NCI-H187 (cell line): Measurements from ENCODE around the gene GLT8D1.
"Not testable (repeated sequence)": the region's sequence is repeated elsewhere in the genome, so short reads cannot be mapped to it uniquely, and the experiment has no call there.

Source experiments
- DNase-seq, 2 experiments: peaks; one replicate each; lab custom pipeline; 2025; lab: John Stamatoyannopoulos, UW

The GLT8D1 gene, protein sequence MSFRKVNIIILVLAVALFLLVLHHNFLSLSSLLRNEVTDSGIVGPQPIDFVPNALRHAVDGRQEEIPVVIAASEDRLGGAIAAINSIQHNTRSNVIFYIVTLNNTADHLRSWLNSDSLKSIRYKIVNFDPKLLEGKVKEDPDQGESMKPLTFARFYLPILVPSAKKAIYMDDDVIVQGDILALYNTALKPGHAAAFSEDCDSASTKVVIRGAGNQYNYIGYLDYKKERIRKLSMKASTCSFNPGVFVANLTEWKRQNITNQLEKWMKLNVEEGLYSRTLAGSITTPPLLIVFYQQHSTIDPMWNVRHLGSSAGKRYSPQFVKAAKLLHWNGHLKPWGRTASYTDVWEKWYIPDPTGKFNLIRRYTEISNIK

DNA sequence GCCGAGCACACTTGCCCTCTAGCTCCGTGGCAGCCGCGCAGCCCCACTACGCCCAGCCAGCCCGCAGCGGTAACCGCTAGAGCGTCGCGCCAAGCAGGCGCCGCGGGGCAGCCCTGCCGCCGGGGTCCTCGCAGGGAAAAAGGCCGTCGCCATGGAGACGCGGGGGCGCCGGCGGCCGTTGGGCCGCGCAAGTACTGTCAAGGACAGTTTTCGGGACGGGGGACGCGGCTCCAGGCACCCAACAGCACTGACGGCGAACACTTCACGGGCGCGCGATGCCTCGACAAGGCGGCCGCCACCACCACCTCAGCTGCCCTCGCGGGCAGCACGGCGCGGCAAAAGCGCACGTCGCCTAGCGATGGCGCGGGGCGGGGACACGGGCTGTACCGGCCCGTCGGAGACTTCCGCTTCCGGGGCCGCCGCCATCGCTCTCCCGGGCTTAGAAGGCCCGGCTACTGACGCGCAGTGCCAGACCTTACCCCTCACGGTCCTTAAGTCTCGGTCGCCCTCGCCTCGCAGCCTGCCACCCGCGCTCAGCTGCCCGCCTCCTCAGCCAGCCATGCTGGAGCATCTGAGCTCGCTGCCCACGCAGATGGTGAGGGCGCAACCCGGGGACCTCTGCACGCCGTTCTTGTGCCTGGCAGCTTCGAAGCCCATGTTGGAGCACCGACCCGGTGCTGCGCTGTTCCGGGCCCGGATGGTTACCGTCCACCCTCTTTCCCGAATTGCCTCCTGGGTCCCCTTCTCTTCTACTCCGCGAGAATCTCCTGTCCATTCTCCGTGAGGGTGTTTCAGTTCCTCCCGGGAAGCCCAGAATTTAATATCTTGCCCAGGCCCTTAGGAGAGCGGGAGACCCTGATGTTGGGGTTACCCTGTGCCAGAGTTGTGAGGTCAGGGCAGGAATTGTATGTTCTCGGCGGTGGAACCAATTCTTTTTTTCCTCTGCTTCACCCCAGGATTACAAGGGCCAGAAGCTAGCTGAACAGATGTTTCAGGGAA lies at the start of gene GLT8D1, which contains the start of gene SPCS1:
GLT8D1 (minus strand) TSS at position 104 of the 999 bp plus-strand sequence. CDS start 5,331 bp downstream, outside the sequence.
SPCS1 (plus strand) TSS at position 419 of the 999 bp plus-strand sequence; CDS start at position 560, 141 bp downstream.
- DNase-seq = peak; percentile 33 to 47

DNA sequence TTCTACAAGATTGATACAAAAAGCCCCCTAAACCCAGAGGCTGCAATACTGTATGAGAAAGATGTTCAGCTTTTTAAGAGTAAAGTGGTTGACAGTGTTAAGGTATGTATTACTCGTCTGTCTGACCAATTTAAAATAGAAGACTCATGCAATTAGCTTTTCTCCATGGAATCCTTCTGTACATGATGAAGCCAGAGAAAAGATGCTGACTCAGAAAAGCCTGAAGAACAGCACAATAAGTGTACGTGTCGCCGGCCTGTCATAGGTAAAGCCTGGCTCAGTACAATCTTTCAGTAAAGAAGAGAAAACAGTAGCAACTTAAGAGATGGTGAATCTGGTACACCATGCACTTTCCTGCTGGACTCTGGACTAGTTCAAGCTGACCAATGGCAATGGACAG lies 48.8 kb upstream of the GLT8D1 start:
- no peak for DNase-seq

DNA sequence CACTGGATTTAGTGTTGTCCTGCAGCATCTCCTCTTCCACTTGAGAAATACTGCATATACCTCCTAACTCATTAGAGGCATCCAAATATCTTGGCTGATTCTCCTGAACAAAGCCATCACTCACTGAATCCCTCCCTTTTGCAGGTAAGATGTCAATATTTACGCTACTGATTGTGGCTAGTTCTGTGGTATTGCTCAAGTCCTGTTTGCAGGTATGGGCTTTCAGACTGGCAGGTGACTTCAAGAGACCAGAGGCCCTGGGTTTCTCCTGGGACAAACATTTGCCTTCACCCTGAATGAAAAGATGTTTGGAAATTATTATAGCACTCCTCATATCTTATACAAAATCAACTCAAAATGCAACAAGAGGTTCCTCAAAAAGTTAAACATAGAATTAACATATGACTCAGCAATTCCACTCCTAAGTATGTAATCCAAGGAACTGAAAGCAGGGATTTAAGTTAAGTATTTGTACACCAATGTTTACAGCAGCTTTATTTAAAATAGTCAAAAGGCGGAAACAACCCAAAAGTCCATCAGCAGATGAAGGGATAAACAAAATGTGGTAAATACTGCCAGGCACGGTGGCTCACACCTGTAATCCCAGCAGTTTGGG lies 46.6 kb upstream of the GLT8D1 start:
- DNase-seq = no peak

DNA sequence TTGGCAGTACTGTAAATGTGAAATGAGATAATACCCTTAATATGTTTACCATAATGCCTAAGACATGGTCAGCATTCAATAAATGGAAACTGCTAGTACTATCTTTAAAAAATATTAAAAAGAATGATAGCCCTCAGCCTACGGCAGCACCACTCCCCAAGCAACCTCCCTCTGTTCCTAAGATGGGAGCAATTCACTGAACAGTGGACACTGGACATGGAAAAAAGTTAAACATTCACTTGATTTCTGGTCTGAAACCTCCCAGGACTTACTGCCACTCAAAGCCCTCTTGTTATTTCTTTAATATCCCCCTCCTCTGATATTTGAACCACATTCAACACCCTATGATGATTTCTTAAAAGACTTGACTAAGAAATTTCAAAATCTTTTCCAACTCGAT lies 38.1 kb upstream of the GLT8D1 start:
- no peak for DNase-seq

DNA sequence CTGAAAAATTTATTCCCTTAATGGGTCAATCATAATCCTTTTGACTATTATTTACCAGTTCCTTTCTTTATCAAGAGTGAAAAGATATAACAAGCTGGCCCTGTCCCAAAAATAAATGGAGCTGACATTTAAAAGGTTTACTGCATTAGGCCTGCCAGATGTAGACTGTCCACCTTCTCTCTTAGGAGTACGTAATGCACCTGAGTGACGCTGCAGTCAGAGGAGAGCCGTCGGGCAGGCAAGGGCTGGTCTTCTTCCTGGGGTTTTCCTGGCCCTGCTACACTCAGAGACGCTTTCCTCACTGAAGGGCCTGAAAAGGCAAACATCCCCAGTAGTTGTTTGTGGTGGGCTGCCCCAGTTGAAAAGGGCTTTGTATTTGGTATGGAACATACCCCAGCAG lies 37.6 kb upstream of the GLT8D1 start:
- no peak for DNase-seq

DNA sequence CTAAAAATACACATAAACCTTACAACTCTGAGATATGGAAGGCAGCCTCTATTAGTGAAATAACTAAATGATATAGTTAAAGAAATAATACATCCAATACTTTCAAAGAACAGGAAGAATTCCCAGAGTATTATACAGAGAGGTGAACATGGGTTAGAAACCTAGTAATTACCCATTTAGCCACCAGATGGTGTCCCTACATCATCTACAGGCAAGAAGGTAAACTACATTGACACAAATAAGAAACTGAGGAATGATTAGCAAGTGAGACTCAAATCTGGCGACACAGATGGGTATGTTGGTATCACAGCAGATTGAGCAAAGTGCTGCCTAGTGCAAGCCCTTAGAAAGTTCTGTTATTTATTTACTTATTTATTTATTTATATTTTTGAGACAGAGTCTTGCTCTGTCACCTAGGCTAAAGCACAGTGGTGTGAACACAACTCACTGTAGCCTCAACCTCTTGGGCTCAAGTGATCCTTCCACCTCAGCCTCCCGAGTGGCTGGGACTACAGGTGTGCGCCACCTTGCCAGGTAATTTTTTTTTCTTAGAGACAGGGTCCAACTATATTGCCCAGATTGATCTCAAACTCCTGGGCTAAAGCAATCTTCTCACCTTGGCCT lies 36.9 kb upstream of the GLT8D1 start:
- DNase-seq = no peak

DNA sequence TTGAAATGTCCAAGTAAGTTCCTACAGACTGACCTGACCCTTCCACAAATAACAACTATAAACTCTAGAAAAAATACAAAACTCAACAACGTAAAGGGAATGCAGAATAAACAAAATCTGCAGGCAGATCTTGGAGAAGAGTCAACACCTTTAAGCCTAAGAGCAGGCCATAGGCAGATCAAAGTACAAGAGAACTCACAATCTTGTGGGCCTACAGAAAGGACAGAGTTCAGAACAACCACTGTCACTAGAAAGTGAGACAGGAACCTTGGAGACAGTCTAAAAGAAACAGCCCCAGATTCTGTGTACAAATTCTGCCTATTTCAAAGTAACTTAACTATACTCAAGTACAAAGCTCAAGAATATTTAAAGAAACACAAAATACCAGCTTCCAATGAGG lies 34.1 kb upstream of the GLT8D1 start:
- no peak for DNase-seq

DNA sequence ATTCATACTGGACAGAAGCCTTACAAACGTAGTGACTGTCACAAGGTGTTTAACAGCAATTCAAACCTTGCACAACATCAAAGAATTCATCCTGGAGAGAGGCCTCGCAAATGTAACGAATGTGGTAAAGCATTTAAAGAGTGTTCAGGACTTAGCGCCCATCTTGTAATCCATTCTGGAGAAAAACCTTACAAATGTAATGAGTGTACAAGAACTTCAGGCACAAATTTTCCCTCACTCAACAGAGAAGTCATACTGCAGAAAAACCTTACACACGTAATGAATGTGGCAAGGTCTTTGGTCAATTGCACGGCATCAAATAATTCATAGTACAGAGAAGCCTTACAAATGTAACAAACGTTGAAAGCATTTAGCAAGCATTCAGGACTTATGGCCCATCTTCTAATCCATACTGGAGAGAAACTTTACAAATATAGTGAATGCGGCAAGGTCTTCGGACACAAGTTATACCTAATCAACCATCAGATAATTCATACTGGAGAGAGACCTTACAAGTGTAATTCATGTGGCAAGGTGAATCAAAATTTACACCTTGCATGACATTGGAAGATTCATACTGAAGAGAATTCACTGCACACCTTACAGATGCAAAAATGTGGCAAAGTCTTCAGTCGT lies 27.8 kb upstream of the GLT8D1 start:
- no peak for DNase-seq

DNA sequence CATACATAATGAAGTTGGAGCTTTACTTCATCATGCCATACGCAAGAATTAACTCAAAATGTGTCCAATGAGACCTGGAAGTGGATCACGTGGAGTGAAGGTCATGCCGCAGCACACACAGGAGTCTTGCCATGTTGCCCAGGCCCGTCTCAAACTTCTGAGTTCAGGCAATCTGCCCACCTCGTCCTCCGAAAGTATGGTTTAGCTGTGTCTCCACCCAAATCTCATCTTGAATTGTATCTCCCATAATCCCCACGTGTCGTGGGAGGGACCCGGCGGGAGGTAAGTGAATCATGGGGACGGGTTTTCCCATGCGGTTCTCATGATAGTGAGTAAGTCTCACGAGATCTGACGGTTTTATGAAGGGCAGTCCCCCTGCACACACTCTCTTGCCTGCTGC lies 26.0 kb upstream of the GLT8D1 start:
- no peak for DNase-seq

DNA sequence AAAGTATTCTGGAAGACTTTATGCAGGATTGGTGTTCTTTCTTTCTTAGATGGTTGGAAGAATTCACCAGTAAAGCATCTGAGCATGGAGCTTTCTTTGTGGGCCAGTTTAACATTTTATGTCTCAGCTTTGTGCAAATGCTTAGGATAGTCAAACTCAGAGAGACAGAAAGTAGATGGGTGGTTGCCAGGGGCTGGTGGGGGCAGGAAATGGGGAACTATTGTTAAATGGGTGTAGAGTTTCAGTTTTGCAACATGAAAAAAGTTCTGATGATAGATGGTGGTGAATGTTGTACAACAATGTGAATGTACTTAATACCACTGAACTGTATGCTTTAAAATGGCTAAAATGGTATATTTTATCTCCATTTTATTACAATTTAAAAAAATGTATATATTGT lies 25.1 kb upstream of the GLT8D1 start:
- no peak for DNase-seq

DNA sequence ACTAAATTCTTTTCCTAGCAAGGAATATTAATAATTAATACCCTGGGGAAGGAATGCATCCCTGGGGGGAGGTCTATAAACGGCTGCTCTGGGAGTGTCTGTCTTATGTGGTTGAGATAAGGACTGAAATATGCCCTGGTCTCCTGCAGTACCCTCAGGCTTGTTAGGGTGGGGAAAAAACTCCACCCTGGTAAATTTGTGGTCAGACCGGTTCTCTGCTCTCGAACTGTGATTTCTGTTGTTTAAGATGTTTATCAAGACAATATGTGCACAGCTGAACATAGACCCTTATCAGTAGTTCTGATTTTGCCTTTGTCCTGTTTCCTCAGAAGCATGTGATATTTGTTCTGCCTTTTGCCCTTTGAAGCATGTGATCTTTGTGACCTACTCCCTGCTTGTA lies 23.2 kb upstream of the GLT8D1 start:
- DNase-seq = not testable (repeated sequence)

DNA sequence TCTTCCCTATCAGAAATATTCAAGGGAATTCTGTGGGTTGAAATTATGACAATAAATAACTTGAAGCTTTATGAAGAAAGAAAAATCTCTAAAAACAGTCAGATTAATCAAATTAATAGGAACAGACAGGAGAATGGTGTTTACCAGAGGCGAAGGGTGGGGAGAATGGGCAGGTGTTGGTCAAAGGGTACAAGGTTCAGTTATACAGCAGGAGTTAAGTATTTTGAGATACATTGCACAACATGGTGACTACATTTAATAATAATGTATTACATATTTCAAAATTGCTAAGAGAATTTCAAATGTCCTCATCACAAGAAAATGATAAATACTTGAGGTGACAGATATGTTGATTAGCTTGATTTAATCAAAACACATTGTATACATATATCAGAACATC lies 18.9 kb upstream of the GLT8D1 start:
- DNase-seq = no peak

DNA sequence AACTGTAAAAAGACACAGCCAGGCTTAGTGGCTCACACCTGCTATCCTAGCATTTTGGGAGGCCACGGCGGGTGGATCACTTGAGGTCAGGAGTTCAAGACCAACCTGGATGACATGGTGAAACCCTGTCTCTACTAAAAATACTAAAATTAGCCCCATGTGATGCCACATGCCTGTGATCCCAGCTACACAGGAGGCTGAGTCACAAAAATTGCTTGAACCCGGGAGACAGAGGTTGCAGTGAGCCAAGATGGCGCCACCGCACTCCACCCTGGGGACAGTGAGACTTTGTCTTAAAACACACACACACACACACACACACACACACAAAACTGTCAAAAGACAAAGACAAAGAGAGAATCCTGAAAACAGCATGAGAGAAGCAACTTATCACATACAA lies 18.3 kb upstream of the GLT8D1 start:
- no peak for DNase-seq

DNA sequence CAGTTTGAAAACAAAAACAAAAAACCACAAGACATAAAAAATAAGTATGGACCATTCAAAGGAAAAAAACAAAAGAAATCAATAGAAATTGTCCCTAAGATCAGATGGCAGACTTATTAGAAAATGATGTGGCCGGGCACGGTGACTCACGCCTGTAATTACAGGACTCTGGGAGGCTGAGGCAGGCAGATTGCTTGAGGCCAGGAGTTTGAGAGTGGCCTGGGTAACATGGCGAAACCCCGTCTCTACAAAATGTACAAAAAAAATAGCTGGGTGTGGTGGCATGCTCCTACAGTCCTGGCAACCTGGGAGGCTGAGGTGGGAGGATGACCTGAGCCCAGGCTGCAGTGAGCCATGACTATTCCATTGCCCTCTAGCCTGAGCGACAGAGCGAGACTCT lies 16.9 kb upstream of the GLT8D1 start:
- no peak for DNase-seq

DNA sequence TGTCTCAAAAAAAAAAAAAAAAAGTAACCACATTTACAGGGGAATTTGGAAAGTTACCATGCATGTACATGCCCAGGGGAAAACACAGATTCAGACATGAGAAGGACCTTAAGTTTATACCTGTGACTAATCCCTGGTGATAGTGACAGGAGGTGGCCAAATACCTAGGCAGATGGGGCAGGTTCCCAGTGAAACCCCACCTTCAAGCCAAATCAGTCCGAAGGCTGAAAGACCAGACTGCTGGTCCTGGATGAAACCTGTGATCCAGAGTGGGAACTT lies 16.1 kb upstream of the GLT8D1 start:
- no peak for DNase-seq

DNA sequence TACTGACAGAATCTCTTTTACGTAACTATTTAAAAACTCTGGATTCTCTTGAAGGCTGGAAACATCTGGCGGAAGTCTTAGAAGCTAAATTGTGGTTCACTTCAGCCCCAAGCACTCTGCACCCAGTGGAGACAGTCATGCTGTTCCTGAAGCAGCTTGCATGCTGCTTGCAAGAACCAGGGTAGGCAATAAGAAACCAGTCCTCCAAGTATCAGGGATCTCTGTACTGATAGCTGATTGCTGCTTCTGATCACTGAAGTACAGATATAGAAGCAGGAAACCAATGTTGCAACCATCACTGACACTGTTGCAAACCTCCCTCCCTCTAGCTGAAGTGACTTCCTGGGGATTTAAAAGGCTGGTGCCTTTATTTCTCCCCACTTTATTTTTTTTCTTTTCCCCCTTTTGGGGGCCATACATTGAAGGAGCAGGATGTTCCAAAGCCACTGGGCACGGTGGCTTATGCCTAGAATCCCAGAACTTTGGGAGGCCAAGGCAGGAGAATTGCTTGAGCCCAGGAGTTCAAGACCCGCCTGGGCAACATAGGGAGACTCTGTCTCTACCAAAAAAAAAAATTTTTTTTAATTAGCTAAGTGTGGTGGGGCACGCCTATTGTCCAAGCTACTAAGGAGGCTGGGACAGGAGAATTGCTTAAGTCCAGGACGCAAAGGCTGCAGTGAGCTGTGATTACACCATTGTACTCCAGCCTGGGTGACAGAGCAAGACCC lies 15.6 kb upstream of the GLT8D1 start:
- no peak for DNase-seq

DNA sequence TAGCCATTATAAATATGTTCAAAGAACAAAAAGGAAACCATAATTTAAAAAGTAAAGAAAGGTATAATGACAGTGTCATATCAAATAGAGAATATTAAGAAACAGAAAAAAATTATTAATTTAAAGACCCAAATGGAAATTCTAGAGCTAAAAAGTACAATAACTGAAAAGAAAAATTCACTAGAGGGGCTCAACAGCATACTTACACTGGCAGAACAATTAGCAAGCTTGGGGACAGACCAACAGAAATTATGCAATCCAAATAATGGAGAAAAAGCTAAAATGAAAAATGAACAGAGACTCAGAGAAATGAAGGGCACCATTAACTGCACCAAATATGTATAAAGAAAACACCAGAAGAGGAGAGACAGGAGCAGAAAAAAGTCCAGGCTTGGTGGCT lies 14.0 kb upstream of the GLT8D1 start:
- no peak for DNase-seq

DNA sequence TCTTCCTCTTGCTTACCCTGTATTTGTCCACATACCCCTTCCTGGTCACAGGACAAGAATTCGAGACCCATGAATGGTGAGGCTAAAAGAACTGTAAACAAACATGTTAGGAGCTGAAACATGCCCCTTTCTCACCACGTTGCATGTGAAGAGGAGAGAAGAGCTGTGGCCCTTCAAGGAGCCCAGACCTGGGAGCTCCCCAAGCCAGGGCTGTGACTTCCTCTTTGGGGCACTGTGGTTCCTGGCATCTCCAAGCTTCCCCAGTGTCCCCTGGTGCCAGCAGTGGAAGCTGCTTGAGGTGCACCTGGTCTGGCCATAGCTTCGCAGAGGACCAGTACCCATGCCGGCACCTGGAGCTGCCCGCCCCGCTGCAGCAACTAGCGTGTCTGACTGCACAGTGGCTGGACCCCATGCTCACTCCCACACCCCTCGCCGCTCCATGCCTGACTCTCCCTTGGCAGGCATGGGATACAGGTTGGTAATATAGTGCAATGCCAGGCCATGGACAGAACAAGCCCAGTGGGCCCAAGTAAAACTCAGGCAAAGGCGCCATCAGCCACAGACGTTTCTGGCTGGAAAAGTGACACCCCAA lies 10.2 kb upstream of the GLT8D1 start:
- no peak for DNase-seq

DNA sequence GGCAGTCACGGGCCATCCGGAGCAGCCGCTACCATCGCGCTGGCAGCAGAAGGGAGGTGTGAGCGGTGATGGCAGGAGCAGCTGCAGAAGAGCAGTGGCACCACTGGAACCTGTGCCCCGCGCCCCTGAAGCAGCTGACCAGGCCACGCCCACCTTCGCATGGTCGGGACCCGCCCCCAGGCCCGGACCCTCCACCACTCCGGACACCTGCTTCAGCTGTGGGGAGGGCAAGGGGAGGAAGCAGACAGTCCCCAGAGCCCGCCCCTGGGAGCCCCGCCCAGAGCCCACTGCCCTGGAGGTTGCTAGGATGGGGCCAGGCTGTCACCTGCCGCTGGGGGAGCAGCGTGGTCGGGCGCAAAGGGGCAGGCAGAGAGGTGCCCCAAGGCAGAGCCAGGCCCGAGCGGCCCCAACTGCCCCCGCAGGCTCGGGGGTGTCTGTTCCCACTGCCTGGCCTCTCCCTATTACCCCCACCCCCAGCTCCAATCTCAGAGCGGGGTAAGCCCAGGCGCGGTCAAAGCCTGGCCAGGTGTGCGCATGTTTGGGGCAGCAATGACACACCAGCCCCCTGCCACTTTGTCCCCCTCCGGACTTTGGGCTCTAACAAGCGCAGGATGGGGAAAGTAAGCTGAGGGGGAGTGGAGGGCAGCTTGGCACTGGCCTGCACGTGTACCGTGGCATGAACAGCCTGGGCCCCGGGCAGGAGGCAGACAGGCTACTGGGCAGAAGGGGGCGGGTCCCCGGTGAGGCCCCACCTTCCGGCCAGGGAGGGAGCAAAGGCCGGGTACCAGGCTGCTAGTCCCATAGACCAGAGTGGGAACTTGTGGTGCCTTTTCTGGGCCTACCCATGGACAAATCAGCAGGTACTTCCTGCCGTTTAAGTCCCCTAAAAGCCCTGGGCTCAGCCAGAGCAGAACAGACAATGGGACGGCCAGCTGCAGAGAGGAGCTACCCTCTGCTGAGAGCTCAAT lies 9.0 kb upstream of the GLT8D1 start:
- DNase-seq = no peak
